ENCODE results near the gene NECAB2. TPM values are rescaled to one million over a fixed set of nuclear protein-coding genes. Genes with fewer than 3 reads are reported as not detected.

NECAB2 gene
- total and polyA plus RNA-seq, 2 experiments from 2014 or later, result 1.6 to 5.1 TPM

DNA sequence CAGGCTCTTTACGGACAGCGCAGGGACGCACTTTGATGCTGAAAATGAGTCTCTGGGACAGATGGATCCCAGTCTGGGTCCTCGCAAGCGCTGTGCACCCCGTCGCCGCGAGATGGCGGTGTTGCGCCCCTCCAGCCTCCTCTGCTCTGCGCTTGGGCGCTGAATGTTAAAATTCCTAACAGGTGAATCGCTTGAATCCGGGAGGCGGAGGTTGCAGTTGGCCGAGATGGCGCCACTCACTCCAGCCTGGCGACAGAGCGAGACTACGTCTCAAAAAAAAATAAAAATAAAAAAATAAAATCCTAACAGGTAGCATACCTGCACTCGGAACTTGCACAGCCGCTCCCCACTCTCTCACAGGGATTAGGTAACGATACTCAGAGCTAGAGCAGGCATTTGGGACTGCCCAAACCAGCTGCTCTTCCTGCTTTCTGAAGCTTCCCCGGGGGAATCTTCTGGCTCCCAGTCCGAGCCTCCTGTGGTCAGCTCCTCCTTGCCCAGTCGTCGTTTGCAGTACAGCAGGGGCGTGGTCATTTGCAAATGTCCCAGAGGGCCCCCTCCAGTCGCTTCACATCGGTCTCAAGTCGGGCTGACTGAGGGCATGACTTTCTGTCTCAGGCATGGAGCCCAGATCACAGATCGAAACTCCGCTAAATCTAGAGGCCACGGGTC, 41.2 kb upstream of the NECAB2 start:
- Mint-ChIP-seq H3K27ac (peak overlapping the region; percentile 90), H3K36me3 (ENCODE audit: low read depth) (peaks cover 2% of the 10 kb centered on the region; the same call in 1 of the 3 replicates), H3K27me3 (ENCODE audit: insufficient read depth, low read depth, poor library complexity) (peaks cover 17% of the 10 kb centered on the region), H3K9me3 (no peaks in the 10 kb centered on the region; the same call in 2 of the 3 replicates), H3K4me3 (peak overlapping the region; percentile 74), H3K4me1 (peaks cover 21% of the 10 kb centered on the region)
- Histone ChIP-seq H3F3A (replicated peaks; ENCODE audit: low read depth) (no peaks in the 10 kb centered on the region), H3K9me2 (ENCODE audit: insufficient read depth) (no peaks in the 10 kb centered on the region), H4K20me1 (replicated peaks; ENCODE audit: insufficient read depth) (no peaks in the 10 kb centered on the region), H2AFZ (0 out of 2 replicates have a peak overlapping the region, but pooled peaks have one; percentile 90), H3K4me1 (ENCODE audit: insufficient read depth) (peaks cover 13% of the 10 kb centered on the region), H3K27me3 (ENCODE audit: insufficient read depth) (no peaks in the 10 kb centered on the region), H3K27ac (ENCODE audit: low read depth) (peak overlapping the region; percentile 35; the same call in 1 of the 2 replicates), H3K4me2 (peak overlapping the region; percentile 76), H3K4me3 (peak overlapping the region; percentile 49), H3K36me3 (ENCODE audit: insufficient read depth) (no peaks in the 10 kb centered on the region), H3K79me2 (replicated peaks; ENCODE audit: insufficient read depth) (no peaks in the 10 kb centered on the region)
- TF ChIP-seq ZNF114 (CRISPR knock-in tag; IDR thresholded peaks at IDR 0.05) (no peak), CREB1 (CRISPR knock-in tag; IDR thresholded peaks at IDR 0.05; ENCODE audit: low read depth) (no peak), EZH2 (IDR thresholded peaks at IDR 0.05; ENCODE audit: low read depth, unreplicated experiment) (no peak), EZH2phosphoT487 (IDR thresholded peaks at IDR 0.05; ENCODE audit: unreplicated experiment) (no peak), NANOG (IDR thresholded peaks at IDR 0.05; ENCODE audit: borderline replicate concordance) (no peak), POLR2AphosphoS5 (IDR thresholded peaks at IDR 0.05; ENCODE audit: low read depth) (0 out of 2 replicates have a peak, but pooled peaks have one; percentile 21), STAT1 (IDR thresholded peaks at IDR 0.05; ENCODE audit: unreplicated experiment) (no peak)
- TF ChIP-seq, protein P1, sequence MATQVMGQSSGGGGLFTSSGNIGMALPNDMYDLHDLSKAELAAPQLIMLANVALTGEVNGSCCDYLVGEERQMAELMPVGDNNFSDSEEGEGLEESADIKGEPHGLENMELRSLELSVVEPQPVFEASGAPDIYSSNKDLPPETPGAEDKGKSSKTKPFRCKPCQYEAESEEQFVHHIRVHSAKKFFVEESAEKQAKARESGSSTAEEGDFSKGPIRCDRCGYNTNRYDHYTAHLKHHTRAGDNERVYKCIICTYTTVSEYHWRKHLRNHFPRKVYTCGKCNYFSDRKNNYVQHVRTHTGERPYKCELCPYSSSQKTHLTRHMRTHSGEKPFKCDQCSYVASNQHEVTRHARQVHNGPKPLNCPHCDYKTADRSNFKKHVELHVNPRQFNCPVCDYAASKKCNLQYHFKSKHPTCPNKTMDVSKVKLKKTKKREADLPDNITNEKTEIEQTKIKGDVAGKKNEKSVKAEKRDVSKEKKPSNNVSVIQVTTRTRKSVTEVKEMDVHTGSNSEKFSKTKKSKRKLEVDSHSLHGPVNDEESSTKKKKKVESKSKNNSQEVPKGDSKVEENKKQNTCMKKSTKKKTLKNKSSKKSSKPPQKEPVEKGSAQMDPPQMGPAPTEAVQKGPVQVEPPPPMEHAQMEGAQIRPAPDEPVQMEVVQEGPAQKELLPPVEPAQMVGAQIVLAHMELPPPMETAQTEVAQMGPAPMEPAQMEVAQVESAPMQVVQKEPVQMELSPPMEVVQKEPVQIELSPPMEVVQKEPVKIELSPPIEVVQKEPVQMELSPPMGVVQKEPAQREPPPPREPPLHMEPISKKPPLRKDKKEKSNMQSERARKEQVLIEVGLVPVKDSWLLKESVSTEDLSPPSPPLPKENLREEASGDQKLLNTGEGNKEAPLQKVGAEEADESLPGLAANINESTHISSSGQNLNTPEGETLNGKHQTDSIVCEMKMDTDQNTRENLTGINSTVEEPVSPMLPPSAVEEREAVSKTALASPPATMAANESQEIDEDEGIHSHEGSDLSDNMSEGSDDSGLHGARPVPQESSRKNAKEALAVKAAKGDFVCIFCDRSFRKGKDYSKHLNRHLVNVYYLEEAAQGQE (IDR thresholded peaks at IDR 0.05; ENCODE audit: unreplicated experiment), result no peak
- TF ChIP-seq, protein P2, sequence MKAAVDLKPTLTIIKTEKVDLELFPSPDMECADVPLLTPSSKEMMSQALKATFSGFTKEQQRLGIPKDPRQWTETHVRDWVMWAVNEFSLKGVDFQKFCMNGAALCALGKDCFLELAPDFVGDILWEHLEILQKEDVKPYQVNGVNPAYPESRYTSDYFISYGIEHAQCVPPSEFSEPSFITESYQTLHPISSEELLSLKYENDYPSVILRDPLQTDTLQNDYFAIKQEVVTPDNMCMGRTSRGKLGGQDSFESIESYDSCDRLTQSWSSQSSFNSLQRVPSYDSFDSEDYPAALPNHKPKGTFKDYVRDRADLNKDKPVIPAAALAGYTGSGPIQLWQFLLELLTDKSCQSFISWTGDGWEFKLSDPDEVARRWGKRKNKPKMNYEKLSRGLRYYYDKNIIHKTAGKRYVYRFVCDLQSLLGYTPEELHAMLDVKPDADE (IDR thresholded peaks at IDR 0.05), result no peak
- TF ChIP-seq, protein P3, sequence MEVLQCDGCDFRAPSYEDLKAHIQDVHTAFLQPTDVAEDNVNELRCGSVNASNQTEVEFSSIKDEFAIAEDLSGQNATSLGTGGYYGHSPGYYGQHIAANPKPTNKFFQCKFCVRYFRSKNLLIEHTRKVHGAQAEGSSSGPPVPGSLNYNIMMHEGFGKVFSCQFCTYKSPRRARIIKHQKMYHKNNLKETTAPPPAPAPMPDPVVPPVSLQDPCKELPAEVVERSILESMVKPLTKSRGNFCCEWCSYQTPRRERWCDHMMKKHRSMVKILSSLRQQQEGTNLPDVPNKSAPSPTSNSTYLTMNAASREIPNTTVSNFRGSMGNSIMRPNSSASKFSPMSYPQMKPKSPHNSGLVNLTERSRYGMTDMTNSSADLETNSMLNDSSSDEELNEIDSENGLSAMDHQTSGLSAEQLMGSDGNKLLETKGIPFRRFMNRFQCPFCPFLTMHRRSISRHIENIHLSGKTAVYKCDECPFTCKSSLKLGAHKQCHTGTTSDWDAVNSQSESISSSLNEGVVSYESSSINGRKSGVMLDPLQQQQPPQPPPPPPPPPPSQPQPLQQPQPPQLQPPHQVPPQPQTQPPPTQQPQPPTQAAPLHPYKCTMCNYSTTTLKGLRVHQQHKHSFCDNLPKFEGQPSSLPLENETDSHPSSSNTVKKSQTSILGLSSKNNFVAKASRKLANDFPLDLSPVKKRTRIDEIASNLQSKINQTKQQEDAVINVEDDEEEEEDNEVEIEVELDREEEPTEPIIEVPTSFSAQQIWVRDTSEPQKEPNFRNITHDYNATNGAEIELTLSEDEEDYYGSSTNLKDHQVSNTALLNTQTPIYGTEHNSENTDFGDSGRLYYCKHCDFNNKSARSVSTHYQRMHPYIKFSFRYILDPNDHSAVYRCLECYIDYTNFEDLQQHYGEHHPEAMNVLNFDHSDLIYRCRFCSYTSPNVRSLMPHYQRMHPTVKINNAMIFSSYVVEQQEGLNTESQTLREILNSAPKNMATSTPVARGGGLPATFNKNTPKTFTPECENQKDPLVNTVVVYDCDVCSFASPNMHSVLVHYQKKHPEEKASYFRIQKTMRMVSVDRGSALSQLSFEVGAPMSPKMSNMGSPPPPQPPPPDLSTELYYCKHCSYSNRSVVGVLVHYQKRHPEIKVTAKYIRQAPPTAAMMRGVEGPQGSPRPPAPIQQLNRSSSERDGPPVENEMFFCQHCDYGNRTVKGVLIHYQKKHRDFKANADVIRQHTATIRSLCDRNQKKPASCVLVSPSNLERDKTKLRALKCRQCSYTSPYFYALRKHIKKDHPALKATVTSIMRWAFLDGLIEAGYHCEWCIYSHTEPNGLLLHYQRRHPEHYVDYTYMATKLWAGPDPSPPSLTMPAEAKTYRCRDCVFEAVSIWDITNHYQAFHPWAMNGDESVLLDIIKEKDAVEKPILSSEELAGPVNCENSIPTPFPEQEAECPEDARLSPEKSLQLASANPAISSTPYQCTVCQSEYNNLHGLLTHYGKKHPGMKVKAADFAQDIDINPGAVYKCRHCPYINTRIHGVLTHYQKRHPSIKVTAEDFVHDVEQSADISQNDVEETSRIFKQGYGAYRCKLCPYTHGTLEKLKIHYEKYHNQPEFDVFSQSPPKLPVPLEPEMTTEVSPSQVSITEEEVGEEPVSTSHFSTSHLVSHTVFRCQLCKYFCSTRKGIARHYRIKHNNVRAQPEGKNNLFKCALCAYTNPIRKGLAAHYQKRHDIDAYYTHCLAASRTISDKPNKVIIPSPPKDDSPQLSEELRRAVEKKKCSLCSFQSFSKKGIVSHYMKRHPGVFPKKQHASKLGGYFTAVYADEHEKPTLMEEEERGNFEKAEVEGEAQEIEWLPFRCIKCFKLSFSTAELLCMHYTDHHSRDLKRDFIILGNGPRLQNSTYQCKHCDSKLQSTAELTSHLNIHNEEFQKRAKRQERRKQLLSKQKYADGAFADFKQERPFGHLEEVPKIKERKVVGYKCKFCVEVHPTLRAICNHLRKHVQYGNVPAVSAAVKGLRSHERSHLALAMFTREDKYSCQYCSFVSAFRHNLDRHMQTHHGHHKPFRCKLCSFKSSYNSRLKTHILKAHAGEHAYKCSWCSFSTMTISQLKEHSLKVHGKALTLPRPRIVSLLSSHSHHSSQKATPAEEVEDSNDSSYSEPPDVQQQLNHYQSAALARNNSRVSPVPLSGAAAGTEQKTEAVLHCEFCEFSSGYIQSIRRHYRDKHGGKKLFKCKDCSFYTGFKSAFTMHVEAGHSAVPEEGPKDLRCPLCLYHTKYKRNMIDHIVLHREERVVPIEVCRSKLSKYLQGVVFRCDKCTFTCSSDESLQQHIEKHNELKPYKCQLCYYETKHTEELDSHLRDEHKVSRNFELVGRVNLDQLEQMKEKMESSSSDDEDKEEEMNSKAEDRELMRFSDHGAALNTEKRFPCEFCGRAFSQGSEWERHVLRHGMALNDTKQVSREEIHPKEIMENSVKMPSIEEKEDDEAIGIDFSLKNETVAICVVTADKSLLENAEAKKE (CRISPR knock-in tag; IDR thresholded peaks at IDR 0.05), result no peak
- TF ChIP-seq, protein P4, sequence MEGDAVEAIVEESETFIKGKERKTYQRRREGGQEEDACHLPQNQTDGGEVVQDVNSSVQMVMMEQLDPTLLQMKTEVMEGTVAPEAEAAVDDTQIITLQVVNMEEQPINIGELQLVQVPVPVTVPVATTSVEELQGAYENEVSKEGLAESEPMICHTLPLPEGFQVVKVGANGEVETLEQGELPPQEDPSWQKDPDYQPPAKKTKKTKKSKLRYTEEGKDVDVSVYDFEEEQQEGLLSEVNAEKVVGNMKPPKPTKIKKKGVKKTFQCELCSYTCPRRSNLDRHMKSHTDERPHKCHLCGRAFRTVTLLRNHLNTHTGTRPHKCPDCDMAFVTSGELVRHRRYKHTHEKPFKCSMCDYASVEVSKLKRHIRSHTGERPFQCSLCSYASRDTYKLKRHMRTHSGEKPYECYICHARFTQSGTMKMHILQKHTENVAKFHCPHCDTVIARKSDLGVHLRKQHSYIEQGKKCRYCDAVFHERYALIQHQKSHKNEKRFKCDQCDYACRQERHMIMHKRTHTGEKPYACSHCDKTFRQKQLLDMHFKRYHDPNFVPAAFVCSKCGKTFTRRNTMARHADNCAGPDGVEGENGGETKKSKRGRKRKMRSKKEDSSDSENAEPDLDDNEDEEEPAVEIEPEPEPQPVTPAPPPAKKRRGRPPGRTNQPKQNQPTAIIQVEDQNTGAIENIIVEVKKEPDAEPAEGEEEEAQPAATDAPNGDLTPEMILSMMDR (conservative IDR thresholded peaks at IDR 0.05; ENCODE audit: low read depth in 2 of 2), result peak; percentile 91 to 93
- DNase-seq (ENCODE audit: low spot score) (peak; percentile 90), ATAC-seq (peak; percentile 90)

All from GM23338 (cell line).